Upper lobe of left lung (tissue), 6 donors: ENCODE results near the gene TYW3. TPM values are rescaled to one million over a fixed set of nuclear protein-coding genes. Genes with fewer than 3 reads are reported as not detected.

ENCODE experiments used
- ATAC-seq, 2 donors: fragments of 200-7000 bp; cut with Tn5 transposase; one replicate each; pipeline ENCODE4 v1.9.1; 2022; ENCODE audit warnings: mild to moderate bottlenecking in 2 of 2, moderate library complexity in 2 of 2; ENCODE audit not compliant: low FRiP score in 2 of 2
- DNase-seq, 2 donors: peaks; one replicate each; pipeline ENCODE4 v3.0.0-alpha.2; 2019 to 2020
- H3K27ac ChIP-seq, 4 donors: fragments of 200-600 bp; sonication (generic); one replicate each; pipeline ENCODE4 v1.5.1; 2016 to 2019
- H3K27me3 ChIP-seq, 4 donors: fragments of 200-600 bp; sonication (generic); one replicate each; pipeline ENCODE4 v1.5.1; 2017 to 2019
- H3K36me3 ChIP-seq, 4 donors: fragments of 200-600 bp; sonication (generic); one replicate each; pipeline ENCODE4 v1.5.1; 2016 to 2019
- H3K4me1 ChIP-seq, 4 donors: fragments of 200-600 bp; sonication (generic); one replicate each; pipeline ENCODE4 v1.5.1; 2018 to 2019
- H3K4me3 ChIP-seq, 4 donors: fragments of 200-600 bp; sonication (generic); one replicate each; pipeline ENCODE4 v1.5.1; 2017 to 2019; ENCODE audit warnings: mild to moderate bottlenecking in 2 of 4, moderate library complexity in 1 of 4
- H3K9me3 ChIP-seq, 4 donors: fragments of 200-600 bp; sonication (generic); one replicate each; pipeline ENCODE4 v1.5.1; 2018 to 2019
- CTCF ChIP-seq, 6 experiments: fragments of 450-650 bp in 4 of 6; fragments of 200-600 bp in 2 of 6; sonication (generic) in 2 of 6; IDR thresholded peaks; one replicate each; pipeline ENCODE4 v1.5.1; 2016 to 2019; ENCODE audit warnings: antibody characterized with exemption in 6 of 6
- EP300 ChIP-seq, 4 donors: sonication (generic); formaldehyde crosslinking; IDR thresholded peaks; one replicate each; pipeline ENCODE4 v1.5.1; 2017; ENCODE audit warnings: antibody characterized with exemption in 4 of 4, control low read depth in 2 of 4
- POLR2A ChIP-seq, 4 donors: fragments of 450-650 bp; IDR thresholded peaks; one replicate each; pipeline ENCODE4 v1.5.1; 2016 to 2017; ENCODE audit warnings: antibody characterized with exemption in 4 of 4, mild to moderate bottlenecking in 2 of 4
- POLR2AphosphoS5 ChIP-seq, 2 donors: sonication (generic); formaldehyde crosslinking; IDR thresholded peaks; one replicate each; pipeline ENCODE4 v1.5.1; 2017; ENCODE audit warnings: antibody characterized with exemption in 2 of 2
- WGBS, 2 donors: methylation state at CpG; one replicate each; pipeline ENCODE4 v1.1.5; 2017 to 2018; 5-methylcytosine and 5-hydroxymethylcytosine counted together
- total RNA-seq, 6 donors: library from RNA; depleted of rRNA in 4 of 6; stranded (reverse); fragments of >200 nt in 4 of 6; gene quantifications; one replicate each; pipeline versions ENCODE4 v1.1.0 to v1.2.1, GENCODE V29; 2016 to 2021
- donor health status: DM: no; HTN: no; CAD: no; lungs with moderate emphysema.
- donor health status: DM: no; HTN: yes; CAD: no; lungs with severe emphysema.

Gene TYW3
- total RNA-seq, 6 donors from 2014 or later = 3.1 to 18.0 (median 14.2) TPM

GRCh38 chr1:74714429-74715235, 18.3 kb upstream of the TYW3 start:
- no peaks in the 10 kb centered on the region for H3K9me3 ChIP-seq
- no peak for DNase-seq
- WGBS, 2 donors = 68 to 79% methylated on average over 1 of the region's 1 CpG
- no peak overlapping the region for H3K27ac ChIP-seq
- ATAC-seq = no peak
- H3K4me3 ChIP-seq = no peak overlapping the region
- peaks cover 5 to 92% (median 34%) of the 10 kb centered on the region in 4 donors for H3K36me3 ChIP-seq
- no peaks in the 10 kb centered on the region for H3K27me3 ChIP-seq
- no peaks in the 10 kb centered on the region for H3K4me1 ChIP-seq
- TF ChIP-seq POLR2AphosphoS5 (IDR thresholded peaks at IDR 0.05) (no peak), POLR2A (IDR thresholded peaks at IDR 0.05) (no peak), CTCF (IDR thresholded peaks at IDR 0.05) (no peak), EP300 (IDR thresholded peaks at IDR 0.05) (no peak)

GRCh38 chr1:74715236-74715502, 17.8 kb upstream of the TYW3 start:
- Histone ChIP-seq H3K36me3 (peaks cover 5 to 92% (median 30%) of the 10 kb centered on the region in 4 donors), H3K4me3 (no peak overlapping the region), H3K4me1 (no peaks in the 10 kb centered on the region), H3K9me3 (no peaks in the 10 kb centered on the region), H3K27ac (no peak overlapping the region), H3K27me3 (no peaks in the 10 kb centered on the region)
- DNase-seq (no peak), ATAC-seq (no peak)
- WGBS, 2 donors = 88 to 89% methylated on average over 1 of the region's 1 CpG
- TF ChIP-seq CTCF (IDR thresholded peaks at IDR 0.05) (no peak), POLR2A (IDR thresholded peaks at IDR 0.05) (no peak), POLR2AphosphoS5 (IDR thresholded peaks at IDR 0.05) (no peak), EP300 (IDR thresholded peaks at IDR 0.05) (no peak)

GRCh38 chr1:74715806-74716205, 17.1 kb upstream of the TYW3 start:
- TF ChIP-seq POLR2A (IDR thresholded peaks at IDR 0.05) (no peak), EP300 (IDR thresholded peaks at IDR 0.05) (no peak), POLR2AphosphoS5 (IDR thresholded peaks at IDR 0.05) (no peak)
- no peak for DNase-seq
- H3K27me3 ChIP-seq = no peaks in the 10 kb centered on the region
- H3K9me3 ChIP-seq = no peaks in the 10 kb centered on the region
- ATAC-seq = no peak
- H3K4me3 ChIP-seq = no peak overlapping the region
- peaks cover 5 to 93% (median 35%) of the 10 kb centered on the region in 4 donors for H3K36me3 ChIP-seq
- 82 to 88% methylated on average over 6 of the region's 6 CpGs for whole genome bisulfite sequencing, 2 donors
- no peak overlapping the region for H3K27ac ChIP-seq
- no peaks in the 10 kb centered on the region for H3K4me1 ChIP-seq

- Histone ChIP-seq H3K27me3 (no peaks in the 10 kb centered on the region), H3K4me1 (no peaks in the 10 kb centered on the region), H3K9me3 (no peaks in the 10 kb centered on the region), H3K27ac (no peak overlapping the region), H3K36me3 (peaks cover 9 to 93% (median 35%) of the 10 kb centered on the region in 4 donors), H3K4me3 (no peak overlapping the region)
- whole genome bisulfite sequencing, 2 donors = 80 to 94% methylated on average over 1 of the region's 1 CpG
- no peak for TF ChIP-seq EP300 (IDR thresholded peaks at IDR 0.05)
- no peak for TF ChIP-seq POLR2AphosphoS5 (IDR thresholded peaks at IDR 0.05)
- no peak for TF ChIP-seq POLR2A (IDR thresholded peaks at IDR 0.05)
- no peak for TF ChIP-seq CTCF (IDR thresholded peaks at IDR 0.05)
- ATAC-seq = no peak
- DNase-seq = no peak
Observed at GRCh38 chr1:74716822-74717221, 16.1 kb upstream of the TYW3 start.

GRCh38 chr1:74717626-74718025, 15.3 kb upstream of the TYW3 start:
- Histone ChIP-seq H3K27ac (no peak overlapping the region), H3K4me1 (no peaks in the 10 kb centered on the region), H3K4me3 (no peak overlapping the region), H3K36me3 (peaks cover 10 to 93% (median 39%) of the 10 kb centered on the region in 4 donors), H3K9me3 (no peaks in the 10 kb centered on the region), H3K27me3 (no peaks in the 10 kb centered on the region)
- no peak for DNase-seq
- WGBS, 2 donors = 100% methylated on average over 2 of the region's 2 CpGs
- no peak for ATAC-seq
- TF ChIP-seq EP300 (IDR thresholded peaks at IDR 0.05) (no peak), POLR2AphosphoS5 (IDR thresholded peaks at IDR 0.05) (no peak), CTCF (IDR thresholded peaks at IDR 0.05) (no peak), POLR2A (IDR thresholded peaks at IDR 0.05) (no peak)
